Prostate gland (tissue), 2 donors: ENCODE data around the gene TBX2.

Experiments used
- POLR2A ChIP-seq: fragments of 450-650 bp; IDR thresholded peaks from one replicate; pipeline ENCODE4 v1.6.1; 2016; ENCODE audit warnings: antibody characterized with exemption, mild to moderate bottlenecking
- TF ChIP-seq, protein P1 (sequence below), 4 experiments: fragments of 200-600 bp in 2 of 4; fragments of 450-650 bp in 2 of 4; sonication (generic) in 2 of 4; IDR thresholded peaks; 1 replicate in 3 of 4; 2 replicates in 1 of 4; pipeline ENCODE4 v1.5.1; 2016 to 2019; ENCODE audit warnings: antibody characterized with exemption in 4 of 4, mild to moderate bottlenecking in 2 of 4, moderate library complexity in 2 of 4

GRCh38 chr17:61388561-61389356 lies 10.9 kb upstream of the TBX2 start:
- TF ChIP-seq, protein P1, sequence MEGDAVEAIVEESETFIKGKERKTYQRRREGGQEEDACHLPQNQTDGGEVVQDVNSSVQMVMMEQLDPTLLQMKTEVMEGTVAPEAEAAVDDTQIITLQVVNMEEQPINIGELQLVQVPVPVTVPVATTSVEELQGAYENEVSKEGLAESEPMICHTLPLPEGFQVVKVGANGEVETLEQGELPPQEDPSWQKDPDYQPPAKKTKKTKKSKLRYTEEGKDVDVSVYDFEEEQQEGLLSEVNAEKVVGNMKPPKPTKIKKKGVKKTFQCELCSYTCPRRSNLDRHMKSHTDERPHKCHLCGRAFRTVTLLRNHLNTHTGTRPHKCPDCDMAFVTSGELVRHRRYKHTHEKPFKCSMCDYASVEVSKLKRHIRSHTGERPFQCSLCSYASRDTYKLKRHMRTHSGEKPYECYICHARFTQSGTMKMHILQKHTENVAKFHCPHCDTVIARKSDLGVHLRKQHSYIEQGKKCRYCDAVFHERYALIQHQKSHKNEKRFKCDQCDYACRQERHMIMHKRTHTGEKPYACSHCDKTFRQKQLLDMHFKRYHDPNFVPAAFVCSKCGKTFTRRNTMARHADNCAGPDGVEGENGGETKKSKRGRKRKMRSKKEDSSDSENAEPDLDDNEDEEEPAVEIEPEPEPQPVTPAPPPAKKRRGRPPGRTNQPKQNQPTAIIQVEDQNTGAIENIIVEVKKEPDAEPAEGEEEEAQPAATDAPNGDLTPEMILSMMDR (IDR thresholded peaks at IDR 0.05), result no peak
- no peak for TF ChIP-seq POLR2A
